Hematopoietic multipotent progenitor cell treated with erythropoietin and hydrocortisone succinate and interleukin-3 and kit ligand, for 4 days (in vitro differentiated cells): ENCODE data around the gene ADAMTS17.

Experiments used
- DNase-seq: peaks from one replicate; pipeline ENCODE4 v3.0.0-alpha.2; 2015

Gene ADAMTS17

GRCh38 chr15:100308608-100309007 is 33.2 kb downstream of the ADAMTS17 start:
- DNase-seq: no peak

- peak; percentile 4 for DNase-seq
Measured at GRCh38 chr15:100308213-100308600, 33.6 kb downstream of the ADAMTS17 start.

- DNase-seq: no peak
Measured at GRCh38 chr15:100307241-100308212, 34.2 kb downstream of the ADAMTS17 start.

- DNase-seq: no peak
Measured at GRCh38 chr15:100306098-100306497, 35.7 kb downstream of the ADAMTS17 start.

GRCh38 chr15:100301910-100302431 is 39.8 kb downstream of the ADAMTS17 start:
- DNase-seq: no peak

GRCh38 chr15:100298257-100298656 is 43.5 kb downstream of the ADAMTS17 start:
- DNase-seq: no peak

- DNase-seq: no peak
Measured at GRCh38 chr15:100297812-100298211, 44.0 kb downstream of the ADAMTS17 start.

GRCh38 chr15:100295939-100296565 is 45.7 kb downstream of the ADAMTS17 start:
- no peak for DNase-seq

- no peak for DNase-seq
Measured at GRCh38 chr15:100292010-100292409, 49.8 kb downstream of the ADAMTS17 start.

- peak; percentile 12 for DNase-seq
Measured at GRCh38 chr15:100291106-100291505, 50.7 kb downstream of the ADAMTS17 start.

GRCh38 chr15:100285641-100286295 is 56.0 kb downstream of the ADAMTS17 start:
- no peak for DNase-seq

- no peak for DNase-seq
Measured at GRCh38 chr15:100284701-100285100, 57.1 kb downstream of the ADAMTS17 start.

- DNase-seq: no peak
Measured at GRCh38 chr15:100284191-100284590, 57.6 kb downstream of the ADAMTS17 start.

- no peak for DNase-seq
Measured at GRCh38 chr15:100281096-100281917, 60.5 kb downstream of the ADAMTS17 start.

- no peak for DNase-seq
Measured at GRCh38 chr15:100279849-100280248, 61.9 kb downstream of the ADAMTS17 start.

- no peak for DNase-seq
Measured at GRCh38 chr15:100279446-100279845, 62.3 kb downstream of the ADAMTS17 start.

GRCh38 chr15:100278596-100279380 is 63.0 kb downstream of the ADAMTS17 start:
- no peak for DNase-seq

- no peak for DNase-seq
Measured at GRCh38 chr15:100277087-100277855, 64.5 kb downstream of the ADAMTS17 start.

- no peak for DNase-seq
Measured at GRCh38 chr15:100276506-100276905, 65.3 kb downstream of the ADAMTS17 start.

- DNase-seq: no peak
Measured at GRCh38 chr15:100275641-100276040, 66.1 kb downstream of the ADAMTS17 start.

GRCh38 chr15:100269831-100270230 is 71.9 kb downstream of the ADAMTS17 start:
- no peak for DNase-seq
